ENCODE results near the gene CRNKL1.

GRCh38 chr20:20010639-20011500, 41.4 kb downstream of the CRNKL1 start:
- TF ChIP-seq, protein P1, sequence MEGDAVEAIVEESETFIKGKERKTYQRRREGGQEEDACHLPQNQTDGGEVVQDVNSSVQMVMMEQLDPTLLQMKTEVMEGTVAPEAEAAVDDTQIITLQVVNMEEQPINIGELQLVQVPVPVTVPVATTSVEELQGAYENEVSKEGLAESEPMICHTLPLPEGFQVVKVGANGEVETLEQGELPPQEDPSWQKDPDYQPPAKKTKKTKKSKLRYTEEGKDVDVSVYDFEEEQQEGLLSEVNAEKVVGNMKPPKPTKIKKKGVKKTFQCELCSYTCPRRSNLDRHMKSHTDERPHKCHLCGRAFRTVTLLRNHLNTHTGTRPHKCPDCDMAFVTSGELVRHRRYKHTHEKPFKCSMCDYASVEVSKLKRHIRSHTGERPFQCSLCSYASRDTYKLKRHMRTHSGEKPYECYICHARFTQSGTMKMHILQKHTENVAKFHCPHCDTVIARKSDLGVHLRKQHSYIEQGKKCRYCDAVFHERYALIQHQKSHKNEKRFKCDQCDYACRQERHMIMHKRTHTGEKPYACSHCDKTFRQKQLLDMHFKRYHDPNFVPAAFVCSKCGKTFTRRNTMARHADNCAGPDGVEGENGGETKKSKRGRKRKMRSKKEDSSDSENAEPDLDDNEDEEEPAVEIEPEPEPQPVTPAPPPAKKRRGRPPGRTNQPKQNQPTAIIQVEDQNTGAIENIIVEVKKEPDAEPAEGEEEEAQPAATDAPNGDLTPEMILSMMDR (IDR thresholded peaks at IDR 0.05; ENCODE audit: low read length): no peak
- TF ChIP-seq EZH2 (IDR thresholded peaks at IDR 0.05; ENCODE audit: borderline replicate concordance, low read length): no peak

All from OCI-LY1 (cell line).